OCI-LY1 (cell line): Measurements from ENCODE around the gene CYSRT1.

Source experiments
- EZH2 ChIP-seq: fragments of 200-600 bp; sonication (generic), shearing (Covaris generic); IDR thresholded peaks from 2 replicates; pipeline ENCODE4 v1.8.0; 2017; ENCODE audit warnings: borderline replicate concordance, mixed run types, mild to moderate bottlenecking, antibody characterized with exemption, low read length, moderate library complexity, mixed read lengths
- TF ChIP-seq, protein P1 (sequence below): fragments of 200-600 bp; sonication (generic), shearing (Covaris generic); IDR thresholded peaks from 2 replicates; pipeline ENCODE4 v1.5.1; 2017; ENCODE audit warnings: mild to moderate bottlenecking, antibody characterized with exemption, low read length, moderate library complexity, mixed read lengths

DNA sequence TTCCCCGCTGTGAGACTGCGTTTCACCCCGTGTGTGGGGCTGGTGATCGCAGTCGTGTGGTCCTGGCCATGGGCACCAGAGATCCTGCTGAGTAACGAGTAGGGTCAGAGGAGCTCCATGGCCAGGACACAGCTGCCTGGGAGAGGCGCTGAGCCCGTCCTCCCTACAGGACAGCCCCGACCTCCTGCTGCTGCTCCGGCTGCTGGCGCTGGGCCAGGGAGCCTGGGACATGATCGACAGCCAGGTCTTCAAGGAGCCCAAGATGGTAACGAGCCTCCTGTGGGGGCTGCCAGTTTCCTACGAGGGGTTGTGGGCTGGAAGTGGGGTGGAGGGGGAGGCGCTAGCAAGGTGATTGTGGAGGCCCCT lies 41.2 kb downstream of the CYSRT1 start:
- TF ChIP-seq, protein P1, sequence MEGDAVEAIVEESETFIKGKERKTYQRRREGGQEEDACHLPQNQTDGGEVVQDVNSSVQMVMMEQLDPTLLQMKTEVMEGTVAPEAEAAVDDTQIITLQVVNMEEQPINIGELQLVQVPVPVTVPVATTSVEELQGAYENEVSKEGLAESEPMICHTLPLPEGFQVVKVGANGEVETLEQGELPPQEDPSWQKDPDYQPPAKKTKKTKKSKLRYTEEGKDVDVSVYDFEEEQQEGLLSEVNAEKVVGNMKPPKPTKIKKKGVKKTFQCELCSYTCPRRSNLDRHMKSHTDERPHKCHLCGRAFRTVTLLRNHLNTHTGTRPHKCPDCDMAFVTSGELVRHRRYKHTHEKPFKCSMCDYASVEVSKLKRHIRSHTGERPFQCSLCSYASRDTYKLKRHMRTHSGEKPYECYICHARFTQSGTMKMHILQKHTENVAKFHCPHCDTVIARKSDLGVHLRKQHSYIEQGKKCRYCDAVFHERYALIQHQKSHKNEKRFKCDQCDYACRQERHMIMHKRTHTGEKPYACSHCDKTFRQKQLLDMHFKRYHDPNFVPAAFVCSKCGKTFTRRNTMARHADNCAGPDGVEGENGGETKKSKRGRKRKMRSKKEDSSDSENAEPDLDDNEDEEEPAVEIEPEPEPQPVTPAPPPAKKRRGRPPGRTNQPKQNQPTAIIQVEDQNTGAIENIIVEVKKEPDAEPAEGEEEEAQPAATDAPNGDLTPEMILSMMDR = no peak
- no peak for TF ChIP-seq EZH2
